PFSK-1 (cell line): ENCODE data around the gene MCL1.

ENCODE experiments used
- TAF1 ChIP-seq: IDR thresholded peaks from 2 replicates; pipeline ENCODE4 v1.6.1; 2012; ENCODE audit warnings: low read length, control low read depth, borderline replicate concordance; ENCODE audit not compliant: insufficient read depth
- TF ChIP-seq, protein P1 (sequence below), 2 experiments: IDR thresholded peaks; 2 replicates each; pipeline versions ENCODE4 v1.6.1 to v1.8.0; 2011 to 2012; ENCODE audit warnings: low read depth in 2 of 2, low read length in 2 of 2, control low read depth in 1 of 2, inconsistent platforms in 1 of 2, mild to moderate bottlenecking in 1 of 2, moderate library complexity in 1 of 2; ENCODE audit not compliant: insufficient read depth in 1 of 2

DNA sequence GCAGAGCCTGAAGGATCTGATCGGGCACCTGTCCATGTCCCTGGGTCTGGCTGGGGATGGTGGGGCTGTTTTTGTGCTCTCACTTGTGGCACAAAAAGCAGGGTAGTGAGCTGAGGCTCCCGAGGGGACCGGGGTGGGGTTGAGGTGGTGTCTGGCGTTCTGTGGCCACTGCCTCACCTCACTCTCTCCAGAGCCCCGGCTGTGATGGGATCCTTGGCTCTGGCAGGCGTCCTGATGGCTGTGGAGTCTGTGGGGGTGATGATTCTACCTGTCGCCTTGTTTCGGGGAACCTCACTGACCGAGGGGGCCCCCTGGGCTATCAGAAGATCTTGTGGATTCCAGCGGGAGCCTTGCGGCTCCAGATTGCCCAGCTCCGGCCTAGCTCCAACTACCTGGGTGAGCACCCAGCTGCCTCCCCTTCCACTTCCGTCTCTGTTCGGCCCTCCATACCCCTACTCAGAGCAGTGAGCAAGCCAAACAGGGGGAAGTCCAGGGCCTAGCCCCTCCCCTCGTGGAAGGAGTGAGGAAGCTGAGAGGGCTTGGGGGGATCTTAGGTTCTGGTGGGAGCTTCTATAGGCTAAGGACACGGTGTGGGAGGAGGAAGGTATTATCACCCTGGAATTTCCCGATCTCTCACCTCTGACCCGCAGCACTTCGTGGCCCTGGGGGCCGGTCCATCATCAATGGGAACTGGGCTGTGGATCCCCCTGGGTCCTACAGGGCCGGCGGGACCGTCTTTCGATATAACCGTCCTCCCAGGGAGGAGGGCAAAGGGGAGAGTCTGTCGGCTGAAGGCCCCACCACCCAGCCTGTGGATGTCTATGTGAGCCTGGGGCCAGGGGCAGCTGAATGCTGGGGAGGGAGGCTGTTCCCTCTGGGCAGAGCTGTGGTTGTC, 23.2 kb downstream of the MCL1 start:
- TF ChIP-seq, protein P1, sequence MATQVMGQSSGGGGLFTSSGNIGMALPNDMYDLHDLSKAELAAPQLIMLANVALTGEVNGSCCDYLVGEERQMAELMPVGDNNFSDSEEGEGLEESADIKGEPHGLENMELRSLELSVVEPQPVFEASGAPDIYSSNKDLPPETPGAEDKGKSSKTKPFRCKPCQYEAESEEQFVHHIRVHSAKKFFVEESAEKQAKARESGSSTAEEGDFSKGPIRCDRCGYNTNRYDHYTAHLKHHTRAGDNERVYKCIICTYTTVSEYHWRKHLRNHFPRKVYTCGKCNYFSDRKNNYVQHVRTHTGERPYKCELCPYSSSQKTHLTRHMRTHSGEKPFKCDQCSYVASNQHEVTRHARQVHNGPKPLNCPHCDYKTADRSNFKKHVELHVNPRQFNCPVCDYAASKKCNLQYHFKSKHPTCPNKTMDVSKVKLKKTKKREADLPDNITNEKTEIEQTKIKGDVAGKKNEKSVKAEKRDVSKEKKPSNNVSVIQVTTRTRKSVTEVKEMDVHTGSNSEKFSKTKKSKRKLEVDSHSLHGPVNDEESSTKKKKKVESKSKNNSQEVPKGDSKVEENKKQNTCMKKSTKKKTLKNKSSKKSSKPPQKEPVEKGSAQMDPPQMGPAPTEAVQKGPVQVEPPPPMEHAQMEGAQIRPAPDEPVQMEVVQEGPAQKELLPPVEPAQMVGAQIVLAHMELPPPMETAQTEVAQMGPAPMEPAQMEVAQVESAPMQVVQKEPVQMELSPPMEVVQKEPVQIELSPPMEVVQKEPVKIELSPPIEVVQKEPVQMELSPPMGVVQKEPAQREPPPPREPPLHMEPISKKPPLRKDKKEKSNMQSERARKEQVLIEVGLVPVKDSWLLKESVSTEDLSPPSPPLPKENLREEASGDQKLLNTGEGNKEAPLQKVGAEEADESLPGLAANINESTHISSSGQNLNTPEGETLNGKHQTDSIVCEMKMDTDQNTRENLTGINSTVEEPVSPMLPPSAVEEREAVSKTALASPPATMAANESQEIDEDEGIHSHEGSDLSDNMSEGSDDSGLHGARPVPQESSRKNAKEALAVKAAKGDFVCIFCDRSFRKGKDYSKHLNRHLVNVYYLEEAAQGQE (IDR thresholded peaks at IDR 0.05; ENCODE audit: insufficient read depth in 1 of 2, low read depth in 2 of 2, low read length in 2 of 2), result no peak
- no peak for TF ChIP-seq TAF1
